Body of pancreas (tissue), 4 donors: ENCODE results near the gene MAPKAPK2.

Experiments
- CTCF ChIP-seq, 7 experiments: fragments of 450-650 bp in 4 of 7; fragments of 200-600 bp in 3 of 7; sonication (generic) in 3 of 7; IDR thresholded peaks; one replicate each; pipeline ENCODE4 v1.5.1; 2016 to 2019; ENCODE audit warnings: antibody characterized with exemption in 7 of 7
- POLR2A ChIP-seq, 3 donors: fragments of 450-650 bp; IDR thresholded peaks; one replicate each; pipeline ENCODE4 v1.6.1; 2016; ENCODE audit warnings: antibody characterized with exemption in 3 of 3, mild to moderate bottlenecking in 2 of 3

- TF ChIP-seq POLR2A (IDR thresholded peaks at IDR 0.05) (peak in 1 of 3 donors; percentile 24), CTCF (IDR thresholded peaks at IDR 0.05) (no peak)
Measured at GRCh38 chr1:206684478-206685333, at the start of gene MAPKAPK2.
